OCI-LY7 (cell line): ENCODE data around the gene PCDHGA6.
A peak's percentile ranks its signal among the peaks of the same experiment; 100 is the strongest.

Experiments
- EZH2phosphoT487 ChIP-seq: fragments of 200-600 bp; sonication (generic); IDR thresholded peaks from 2 replicates; pipeline ENCODE4 v1.6.1; 2018; ENCODE audit warnings: low read depth, borderline replicate concordance, mild to moderate bottlenecking, mixed run types, antibody characterized with exemption, low read length, moderate library complexity, mixed read lengths
- TF ChIP-seq, protein P1 (sequence below): fragments of 200-600 bp; sonication (generic); conservative IDR thresholded peaks from 2 replicates; pipeline ENCODE4 v1.5.1; 2014; ENCODE audit warnings: mild to moderate bottlenecking, antibody characterized with exemption, low read length, moderate library complexity, mixed read lengths

DNA sequence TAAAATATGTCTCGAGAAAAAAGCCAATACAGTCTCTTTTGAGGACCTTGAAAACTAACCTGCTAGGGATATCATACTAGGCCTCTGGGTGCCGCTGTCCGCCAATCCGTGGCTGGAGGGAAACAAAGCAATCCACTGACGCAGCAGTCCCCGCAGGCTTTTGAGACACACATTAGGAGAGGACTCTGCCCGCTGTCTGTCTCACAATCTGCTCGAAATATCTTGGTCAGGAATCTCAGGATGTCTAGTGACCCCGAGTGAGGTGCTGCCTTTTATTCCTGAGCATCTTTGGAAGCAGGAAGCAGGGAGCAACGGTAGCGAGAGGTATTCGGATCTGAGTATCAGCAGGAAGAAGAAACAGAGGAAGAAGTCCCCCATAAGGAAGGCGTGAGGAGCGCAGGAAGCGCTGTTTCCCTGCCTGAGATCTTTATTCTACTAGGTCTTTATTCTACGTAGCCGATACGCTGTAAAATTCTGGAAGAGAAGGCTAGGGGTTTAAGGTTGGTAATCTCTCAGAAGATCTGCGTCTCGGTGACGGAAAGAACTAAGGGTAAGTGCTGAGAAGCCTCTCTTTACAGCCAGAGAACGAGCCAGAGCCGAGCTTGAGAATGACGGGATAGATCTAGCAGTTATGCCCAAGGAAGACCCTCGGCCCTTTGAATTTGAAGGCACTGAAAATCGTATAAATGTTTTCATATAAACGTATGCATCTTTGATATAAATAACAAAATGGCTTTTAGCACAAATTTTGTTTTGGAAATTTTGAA is 47.4 kb upstream of the PCDHGA6 start:
- TF ChIP-seq, protein P1, sequence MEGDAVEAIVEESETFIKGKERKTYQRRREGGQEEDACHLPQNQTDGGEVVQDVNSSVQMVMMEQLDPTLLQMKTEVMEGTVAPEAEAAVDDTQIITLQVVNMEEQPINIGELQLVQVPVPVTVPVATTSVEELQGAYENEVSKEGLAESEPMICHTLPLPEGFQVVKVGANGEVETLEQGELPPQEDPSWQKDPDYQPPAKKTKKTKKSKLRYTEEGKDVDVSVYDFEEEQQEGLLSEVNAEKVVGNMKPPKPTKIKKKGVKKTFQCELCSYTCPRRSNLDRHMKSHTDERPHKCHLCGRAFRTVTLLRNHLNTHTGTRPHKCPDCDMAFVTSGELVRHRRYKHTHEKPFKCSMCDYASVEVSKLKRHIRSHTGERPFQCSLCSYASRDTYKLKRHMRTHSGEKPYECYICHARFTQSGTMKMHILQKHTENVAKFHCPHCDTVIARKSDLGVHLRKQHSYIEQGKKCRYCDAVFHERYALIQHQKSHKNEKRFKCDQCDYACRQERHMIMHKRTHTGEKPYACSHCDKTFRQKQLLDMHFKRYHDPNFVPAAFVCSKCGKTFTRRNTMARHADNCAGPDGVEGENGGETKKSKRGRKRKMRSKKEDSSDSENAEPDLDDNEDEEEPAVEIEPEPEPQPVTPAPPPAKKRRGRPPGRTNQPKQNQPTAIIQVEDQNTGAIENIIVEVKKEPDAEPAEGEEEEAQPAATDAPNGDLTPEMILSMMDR, result peak; percentile 79
- TF ChIP-seq EZH2phosphoT487, result no peak
